Activated B cell treated with CpG ODN at 0.5 μM for 24 hours (primary cell): ENCODE measurements around the gene BPIFB6. TPM values are rescaled to one million over a fixed set of nuclear protein-coding genes. Genes with fewer than 3 reads are reported as not detected.

Source experiments
- ATAC-seq: fragments of 200-7000 bp; cut with Tn5 transposase; one replicate; pipeline ENCODE4 v1.10.0; 2021; ENCODE audit warnings: low read depth, mild to moderate bottlenecking, moderate library complexity
- CTCF ChIA-PET: fragments of 350-600 bp; sonication (Branson Sonifier 250); formaldehyde crosslinking; loops from one replicate; lab custom pipeline; 2021; ENCODE audit warnings: antibody characterized with exemption; lab: Charles Lee
- POLR2A ChIA-PET: fragments of 350-600 bp; sonication (Branson Sonifier 250); formaldehyde crosslinking; loops from one replicate; lab custom pipeline; 2021; ENCODE audit warnings: antibody characterized with exemption; lab: Charles Lee
- DNase-seq: peaks from one replicate; pipeline ENCODE4 v3.0.0; 2022
- H3K27ac Mint-ChIP-seq: one replicate; pipeline ENCODE4 v1.8.0; 2020; ENCODE audit warnings: mixed read lengths
- H3K27me3 Mint-ChIP-seq: one replicate; pipeline ENCODE4 v1.8.0; 2021; ENCODE audit warnings: mixed read lengths
- H3K36me3 Mint-ChIP-seq: one replicate; pipeline ENCODE4 v1.8.0; 2021; ENCODE audit warnings: low read depth, mixed read lengths
- H3K4me1 Mint-ChIP-seq: one replicate; pipeline ENCODE4 v1.8.0; 2021; ENCODE audit warnings: mixed read lengths
- H3K4me3 Mint-ChIP-seq: one replicate; pipeline ENCODE4 v1.8.0; 2020; ENCODE audit warnings: mild to moderate bottlenecking, mixed read lengths
- H3K9me3 Mint-ChIP-seq: one replicate; pipeline ENCODE4 v1.8.0; 2020; ENCODE audit warnings: mixed read lengths
- intact Hi-C: fragments of 100-400 bp; cut with micrococcal nuclease; formaldehyde crosslinking; loops from one replicate; pipeline ENCODE4 v1.15.1; 2024
- total RNA-seq: library from RNA; stranded (reverse); gene quantifications from 2 replicates; pipeline ENCODE4 v1.2.3, GENCODE V29; 2022
- TF ChIP-seq, protein P1 (sequence below): fragments of 200-600 bp; IDR thresholded peaks from one replicate; pipeline ENCODE4 v1.8.0; 2022; ENCODE audit warnings: antibody characterized with exemption, mild to moderate bottlenecking

The BPIFB6 gene
- total RNA-seq, 1 donor from 2014 or later = not detected

DNA sequence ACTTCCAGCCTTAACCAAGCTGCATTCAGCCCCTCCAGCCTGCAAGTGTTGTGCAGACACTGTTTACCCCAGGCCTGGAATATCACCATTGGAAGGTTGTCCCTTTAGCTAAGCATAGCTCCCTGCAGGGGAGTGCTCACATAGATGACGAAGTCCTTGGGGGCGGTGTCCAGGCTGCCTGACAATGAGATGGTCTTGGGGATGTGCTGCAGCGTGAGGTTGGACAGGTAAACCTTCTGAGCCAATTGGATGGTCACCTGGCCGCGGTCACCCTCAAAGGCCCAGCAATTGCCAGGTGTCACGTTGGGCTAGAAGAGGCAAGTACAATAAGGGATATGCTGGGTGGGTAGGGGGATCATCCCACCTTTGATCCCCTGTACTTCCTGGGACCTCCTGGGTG lies 45.9 kb upstream of the BPIFB6 start:
- Mint-ChIP-seq H3K36me3 (no peaks in the 10 kb centered on the region), H3K4me3 (no peak overlapping the region), H3K27ac (no peak overlapping the region), H3K9me3 (no peaks in the 10 kb centered on the region), H3K4me1 (peaks cover 2% of the 10 kb centered on the region), H3K27me3 (no peaks in the 10 kb centered on the region)
- ATAC-seq = no peak
- ChIA-PET CTCF (no interaction called here), POLR2A (interaction anchor here (0.9 to 1.1 kb wide), 2 partner anchors 13 to 17 kb away, joined by 3 to 5 read pairs; no protein-coding TSS in a partner anchor)
- TF ChIP-seq, protein P1, sequence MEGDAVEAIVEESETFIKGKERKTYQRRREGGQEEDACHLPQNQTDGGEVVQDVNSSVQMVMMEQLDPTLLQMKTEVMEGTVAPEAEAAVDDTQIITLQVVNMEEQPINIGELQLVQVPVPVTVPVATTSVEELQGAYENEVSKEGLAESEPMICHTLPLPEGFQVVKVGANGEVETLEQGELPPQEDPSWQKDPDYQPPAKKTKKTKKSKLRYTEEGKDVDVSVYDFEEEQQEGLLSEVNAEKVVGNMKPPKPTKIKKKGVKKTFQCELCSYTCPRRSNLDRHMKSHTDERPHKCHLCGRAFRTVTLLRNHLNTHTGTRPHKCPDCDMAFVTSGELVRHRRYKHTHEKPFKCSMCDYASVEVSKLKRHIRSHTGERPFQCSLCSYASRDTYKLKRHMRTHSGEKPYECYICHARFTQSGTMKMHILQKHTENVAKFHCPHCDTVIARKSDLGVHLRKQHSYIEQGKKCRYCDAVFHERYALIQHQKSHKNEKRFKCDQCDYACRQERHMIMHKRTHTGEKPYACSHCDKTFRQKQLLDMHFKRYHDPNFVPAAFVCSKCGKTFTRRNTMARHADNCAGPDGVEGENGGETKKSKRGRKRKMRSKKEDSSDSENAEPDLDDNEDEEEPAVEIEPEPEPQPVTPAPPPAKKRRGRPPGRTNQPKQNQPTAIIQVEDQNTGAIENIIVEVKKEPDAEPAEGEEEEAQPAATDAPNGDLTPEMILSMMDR = no peak
- no peak for DNase-seq
- intact Hi-C loops = no loop called here

DNA sequence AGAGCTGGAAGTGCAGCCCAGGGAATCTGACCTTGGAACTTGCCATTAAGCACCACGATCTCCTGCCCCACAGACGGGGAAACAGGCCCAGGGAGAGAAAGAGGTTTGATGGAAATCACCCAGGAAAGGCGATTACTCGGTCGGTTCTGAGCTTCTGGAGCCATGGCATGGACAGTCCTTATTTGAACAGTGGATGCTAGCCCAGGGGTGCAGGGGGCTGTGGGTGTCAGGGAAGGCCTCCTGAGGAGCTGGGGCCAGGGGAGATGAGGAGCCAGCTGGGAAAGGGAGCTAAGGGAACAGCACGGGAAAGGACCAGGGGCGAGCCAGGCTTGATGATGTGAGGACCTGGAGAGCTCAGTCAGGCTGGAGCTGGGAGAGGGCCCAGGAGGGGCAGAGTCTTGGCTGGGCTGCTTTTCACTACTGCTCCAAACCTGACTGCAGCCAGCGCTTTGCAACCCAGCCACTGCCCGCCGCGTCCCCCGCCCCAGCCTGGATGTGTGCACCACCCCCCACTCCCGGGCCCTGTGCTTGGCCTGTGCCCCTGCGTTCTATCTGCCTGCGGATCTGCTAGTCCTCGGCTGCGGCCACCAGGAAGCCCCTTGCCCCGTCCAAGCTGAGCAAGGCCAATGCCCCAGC lies 45.0 kb upstream of the BPIFB6 start:
- no peaks in the 10 kb centered on the region for H3K9me3 Mint-ChIP-seq
- H3K27me3 Mint-ChIP-seq = peaks cover 3% of the 10 kb centered on the region
- no peak overlapping the region for H3K4me3 Mint-ChIP-seq
- H3K27ac Mint-ChIP-seq = no peak overlapping the region
- no peak for ATAC-seq
- no peak for DNase-seq
- no peaks in the 10 kb centered on the region for H3K36me3 Mint-ChIP-seq
- TF ChIP-seq, protein P1 = no peak
- intact Hi-C loops = no loop called here
- H3K4me1 Mint-ChIP-seq = peaks cover 11% of the 10 kb centered on the region
- ChIA-PET CTCF (no interaction called here), POLR2A (interaction anchor here (0.9 to 1.1 kb wide), 2 partner anchors 14 to 18 kb away, joined by 3 to 5 read pairs; no protein-coding TSS in a partner anchor)

DNA sequence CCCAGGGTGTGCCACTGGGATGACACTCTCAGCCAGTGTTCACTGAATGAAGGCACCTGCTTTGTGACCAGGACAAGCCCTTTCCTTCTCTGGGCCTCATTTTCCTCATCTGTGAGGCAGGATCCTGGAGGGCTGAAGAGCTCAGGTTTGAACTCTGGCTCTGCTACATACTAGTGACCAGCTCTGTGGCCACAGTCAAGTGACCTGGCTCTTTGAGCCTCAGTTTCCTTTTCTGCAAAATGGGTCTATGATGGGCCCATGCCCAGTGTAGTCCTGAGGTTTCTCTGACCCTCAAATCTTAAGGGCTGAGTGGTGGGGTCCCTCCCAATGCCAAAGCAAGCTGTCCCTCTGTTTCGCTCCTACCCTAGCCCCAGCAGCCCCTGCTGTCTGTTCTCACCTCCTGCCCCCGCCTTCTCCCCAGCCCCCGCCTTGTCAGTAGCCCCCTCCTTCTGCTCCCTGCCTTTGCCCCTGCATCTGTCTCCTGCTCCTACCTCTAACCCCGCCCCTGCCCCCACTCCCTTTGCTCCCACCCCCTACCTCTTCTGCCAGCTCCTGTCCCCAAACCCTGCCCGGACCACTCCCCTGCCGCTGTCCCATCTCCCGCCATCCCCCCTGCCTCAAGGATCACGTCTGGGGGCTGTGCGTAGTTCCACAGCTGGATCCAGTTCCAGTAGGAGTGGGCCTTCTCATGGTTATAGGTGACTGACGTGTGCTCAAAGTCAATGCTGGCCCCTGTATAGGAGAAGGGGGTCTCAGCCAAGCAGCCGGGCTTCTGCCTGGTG lies 44.2 kb upstream of the BPIFB6 start:
- DNase-seq = no peak
- peaks cover 19% of the 10 kb centered on the region for H3K4me1 Mint-ChIP-seq
- no peak for ATAC-seq
- POLR2A ChIA-PET = interaction anchor here (0.6 to 1.1 kb wide), 2 partner anchors 15 to 142 kb away, joined by 3 to 5 read pairs; no protein-coding TSS in a partner anchor
- H3K4me3 Mint-ChIP-seq = no peak overlapping the region
- CTCF ChIA-PET = no interaction called here
- TF ChIP-seq, protein P1 = no peak
- H3K27me3 Mint-ChIP-seq = peaks cover 3% of the 10 kb centered on the region
- intact Hi-C loops = no loop called here
- H3K27ac Mint-ChIP-seq = no peak overlapping the region
- H3K9me3 Mint-ChIP-seq = no peaks in the 10 kb centered on the region
- H3K36me3 Mint-ChIP-seq = no peaks in the 10 kb centered on the region

GRCh38 chr20:32988008-32988407 lies 43.4 kb upstream of the BPIFB6 start:
- DNase-seq (no peak), ATAC-seq (no peak)
- H3K4me1 Mint-ChIP-seq = peaks cover 23% of the 10 kb centered on the region
- ChIA-PET CTCF (no interaction called here), POLR2A (interaction anchor here (0.6 kb wide), 1 partner anchor 143 kb away, joined by 3 read pairs; no protein-coding TSS in a partner anchor)
- H3K9me3 Mint-ChIP-seq = no peaks in the 10 kb centered on the region
- no peak overlapping the region for H3K27ac Mint-ChIP-seq
- TF ChIP-seq, protein P1 = no peak
- no peaks in the 10 kb centered on the region for H3K36me3 Mint-ChIP-seq
- H3K27me3 Mint-ChIP-seq = peaks cover 3% of the 10 kb centered on the region
- intact Hi-C loops = no loop called here
- no peak overlapping the region for H3K4me3 Mint-ChIP-seq
